Right ventricle myocardium superior (tissue), 1 donor: ENCODE data around the gene GUCA2B. TPM values are rescaled to one million over a fixed set of nuclear protein-coding genes. Genes with fewer than 3 reads are reported as not detected.

ENCODE experiments used
- ATAC-seq: fragments of 200-7000 bp; cut with Tn5 transposase; one replicate; pipeline ENCODE4 v1.9.1; 2020; ENCODE audit warnings: mild to moderate bottlenecking; ENCODE audit not compliant: poor library complexity
- DNase-seq: peaks from one replicate; pipeline ENCODE4 v3.0.0-alpha.2; 2020
- intact Hi-C: fragments of 100-400 bp; cut with DNase I; formaldehyde crosslinking; loops from one replicate; pipeline ENCODE4 v1.11.2; 2022
- total RNA-seq: library from RNA; stranded (reverse); fragmentation: NEBNext Ultra II Directional; extraction: Animal tissue kit (Norgen Biotek cat#: 25700); gene quantifications from one replicate; pipeline ENCODE4 v1.2.1, GENCODE V29; 2021
- donor health status: DM: no; HTN: yes; CAD: no; lungs with severe emphysema.

Gene GUCA2B
- total RNA-seq, 1 donor from 2014 or later = not detected

GRCh38 chr1:42177541-42177981 is 24.4 kb downstream of the GUCA2B start:
- no peak for DNase-seq
- ATAC-seq = no peak
- intact Hi-C loops = loop anchor here (10.0 kb wide), 1 partner anchor 157 kb away; the partner anchor contains the start of gene FOXJ3

GRCh38 chr1:42178249-42178648 is 25.0 kb downstream of the GUCA2B start:
- intact Hi-C loops = loop anchor here (10.0 kb wide), 1 partner anchor 157 kb away; the partner anchor contains the start of gene FOXJ3
- no peak for ATAC-seq
- DNase-seq = no peak

GRCh38 chr1:42179275-42179674 is 26.1 kb downstream of the GUCA2B start:
- intact Hi-C loops = loop anchor here (10.0 kb wide), 1 partner anchor 156 kb away; the partner anchor contains the start of gene FOXJ3
- DNase-seq = no peak
- no peak for ATAC-seq

GRCh38 chr1:42179900-42180329 is 26.7 kb downstream of the GUCA2B start:
- intact Hi-C loops = loop anchor here (10.0 kb wide), 1 partner anchor 155 kb away; the partner anchor contains the start of gene FOXJ3
- ATAC-seq (no peak), DNase-seq (no peak)

- intact Hi-C loops = no loop called here
- ATAC-seq (no peak), DNase-seq (no peak)
These were observed 28.5 kb downstream of the GUCA2B start for GRCh38 chr1:42181687-42182086.

- no peak for DNase-seq
- intact Hi-C loops = no loop called here
- ATAC-seq = no peak
These were observed 30.2 kb downstream of the GUCA2B start for GRCh38 chr1:42183210-42183956.

GRCh38 chr1:42183957-42184268 is 30.7 kb downstream of the GUCA2B start:
- no peak for DNase-seq
- no peak for ATAC-seq
- intact Hi-C loops = no loop called here

- DNase-seq (no peak), ATAC-seq (no peak)
- intact Hi-C loops = no loop called here
These were observed 31.4 kb downstream of the GUCA2B start for GRCh38 chr1:42184616-42185015.

- no peak for ATAC-seq
- intact Hi-C loops = no loop called here
These were observed 32.9 kb downstream of the GUCA2B start for GRCh38 chr1:42186152-42186551.

GRCh38 chr1:42189931-42190853 is 37.0 kb downstream of the GUCA2B start:
- no peak for DNase-seq
- ATAC-seq = no peak
- intact Hi-C loops = no loop called here

More at GRCh38 chr1:42186152-42186551, 32.9 kb downstream of the GUCA2B start:
- no peak for DNase-seq

- ATAC-seq (no peak), DNase-seq (no peak)
- intact Hi-C loops = no loop called here
These were observed 38.1 kb downstream of the GUCA2B start for GRCh38 chr1:42191319-42191718.

- intact Hi-C loops = no loop called here
- no peak for ATAC-seq
- DNase-seq = no peak
These were observed 38.9 kb downstream of the GUCA2B start for GRCh38 chr1:42192106-42192505.

- no peak for DNase-seq
- intact Hi-C loops = no loop called here
These were observed 42.6 kb downstream of the GUCA2B start for GRCh38 chr1:42195841-42196240.

GRCh38 chr1:42198251-42198650 is 45.0 kb downstream of the GUCA2B start:
- no peak for ATAC-seq
- intact Hi-C loops = no loop called here

More at GRCh38 chr1:42195841-42196240, 42.6 kb downstream of the GUCA2B start:
- no peak for ATAC-seq

GRCh38 chr1:42201986-42202385 is 48.8 kb downstream of the GUCA2B start:
- ATAC-seq = no peak
- no peak for DNase-seq
- intact Hi-C loops = no loop called here

More at GRCh38 chr1:42198251-42198650, 45.0 kb downstream of the GUCA2B start:
- DNase-seq = no peak

Other genes starting within 250 kb of the GUCA2B start
- 6.4 TPM for gene HIVEP3, start 234.5 kb upstream of the GUCA2B start, total RNA-seq
- not detected for gene GUCA2A, start 11.3 kb downstream of the GUCA2B start, total RNA-seq
- gene FOXJ3, start 181.8 kb downstream of the GUCA2B start, total RNA-seq = 33.1 TPM
- 7.6 TPM for gene RIMKLA, start 227.4 kb downstream of the GUCA2B start, total RNA-seq